Fibroblast of lung (primary cell): ENCODE results near the gene MEIOB. TPM values are rescaled to one million over a fixed set of nuclear protein-coding genes. Genes with fewer than 3 reads are reported as not detected.
"Not testable (repeated sequence)": the region's sequence is repeated elsewhere in the genome, so short reads cannot be mapped to it uniquely, and the experiment has no call there.

ENCODE experiments used
- DNase-seq, 2 donors: peaks; one replicate each; pipeline versions ENCODE4 v3.0.0 to v3.0.0-alpha.2; 2010; ENCODE audit warnings: low read depth in 2 of 2
- H2AFZ ChIP-seq: 2 replicates; pipeline ENCODE4 v1.5.1; 2012; ENCODE audit warnings: low read length, control low read depth, inconsistent platforms
- H3K27ac ChIP-seq: 2 replicates; pipeline ENCODE4 v1.5.1; 2011; ENCODE audit warnings: low read length, control low read depth; ENCODE audit not compliant: insufficient read depth
- H3K27me3 ChIP-seq: 2 replicates; pipeline ENCODE4 v1.5.1; 2011; ENCODE audit warnings: mild to moderate bottlenecking, low read length; ENCODE audit not compliant: control insufficient read depth, insufficient read depth
- H3K36me3 ChIP-seq: 2 replicates; pipeline ENCODE4 v1.5.1; 2011; ENCODE audit warnings: low read length; ENCODE audit not compliant: control insufficient read depth, insufficient read depth
- H3K4me1 ChIP-seq: 2 replicates; pipeline ENCODE4 v1.5.1; 2011; ENCODE audit warnings: low read length; ENCODE audit not compliant: control insufficient read depth, insufficient read depth; ENCODE audit errors: extremely low read depth
- H3K4me2 ChIP-seq: 2 replicates; pipeline ENCODE4 v1.5.1; 2011; ENCODE audit warnings: low read length, control low read depth; ENCODE audit not compliant: insufficient read depth; ENCODE audit errors: extremely low read depth
- H3K4me3 ChIP-seq, 4 experiments: fragments of 200-600 bp in 1 of 4; sonication (generic) in 1 of 4; replicated peaks in 1 of 4; 2 replicates each; pipeline ENCODE4 v1.5.1; 2011 to 2016; ENCODE audit warnings: low read length in 4 of 4, low read depth in 3 of 4, mild to moderate bottlenecking in 3 of 4, control low read depth in 2 of 4, inconsistent platforms in 1 of 4, mixed read lengths in 1 of 4; ENCODE audit not compliant: insufficient read depth in 1 of 4; ENCODE audit errors: control extremely low read depth in 1 of 4
- H3K79me2 ChIP-seq: 2 replicates; pipeline ENCODE4 v1.5.1; 2012; ENCODE audit warnings: mild to moderate bottlenecking, low read length, inconsistent platforms; ENCODE audit not compliant: control insufficient read depth, insufficient read depth
- H3K9ac ChIP-seq: 2 replicates; pipeline ENCODE4 v1.5.1; 2011; ENCODE audit warnings: mild to moderate bottlenecking, low read length, control low read depth; ENCODE audit not compliant: insufficient read depth
- H3K9me3 ChIP-seq: 2 replicates; pipeline ENCODE4 v1.5.1; 2012; ENCODE audit warnings: low read depth, low read length; ENCODE audit not compliant: control insufficient read depth, insufficient read depth
- H4K20me1 ChIP-seq: 2 replicates; pipeline ENCODE4 v1.5.1; 2011; ENCODE audit warnings: low read length; ENCODE audit not compliant: control insufficient read depth, insufficient read depth; ENCODE audit errors: extremely low read depth
- EZH2 ChIP-seq: IDR thresholded peaks from 2 replicates; pipeline ENCODE4 v1.5.1; 2012; ENCODE audit warnings: low read length, control low read depth, mild to moderate bottlenecking; ENCODE audit errors: missing control alignments
- polyA plus RNA-seq, 2 donors: library from polyadenylated mRNA; depleted of rRNA in 1 of 2; stranded (reverse) in 1 of 2; unstranded in 1 of 2; fragments of >200 nt; gene quantifications; 2 replicates each; pipeline ENCODE4 v1.2.1, GENCODE V29; 2011 to 2012; ENCODE audit warnings: missing spikeins in 1 of 2
- total RNA-seq: library from RNA; depleted of rRNA; stranded (reverse); fragments of >200 nt; gene quantifications from 2 replicates; pipeline ENCODE4 v1.2.1, GENCODE V29; 2014
- TF ChIP-seq, protein P1 (sequence below), 2 donors: IDR thresholded peaks in 1 of 2; conservative IDR thresholded peaks in 1 of 2; 1 replicate in 1 of 2; 2 replicates in 1 of 2; pipeline ENCODE4 v1.5.1; 2011 to 2012; ENCODE audit warnings: low read length in 2 of 2, control low read depth in 1 of 2, inconsistent platforms in 1 of 2, low read depth in 1 of 2, mild to moderate bottlenecking in 1 of 2

Gene MEIOB
- total and polyA plus RNA-seq, 2 donors (not counting 1 experiment from before 2014, with no cell fraction given): not detected

DNA sequence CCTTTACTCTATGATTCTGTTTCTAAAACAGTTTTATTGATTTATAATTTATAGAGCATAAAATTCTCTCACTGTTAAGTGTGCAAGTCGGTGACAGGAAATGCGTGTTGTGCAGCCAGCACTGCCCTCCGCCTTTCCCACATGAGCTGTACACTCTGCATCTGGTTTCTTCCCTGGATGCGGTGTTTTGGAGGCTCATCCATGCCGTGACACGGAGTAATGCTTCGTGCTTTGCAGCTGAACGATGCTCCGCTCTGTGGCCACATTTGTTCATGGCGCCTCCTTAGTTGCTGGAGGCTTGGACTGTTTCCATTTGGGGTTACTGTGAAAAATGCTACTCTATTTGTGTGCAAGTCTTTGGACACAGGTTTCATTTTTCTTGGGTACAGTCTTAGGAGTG lies 71.3 kb downstream of the MEIOB start:
- Histone ChIP-seq H3K27ac (no peak overlapping the region), H3K9ac (no peak overlapping the region), H3K9me3 (no peaks in the 10 kb centered on the region), H3K4me1 (no peaks in the 10 kb centered on the region), H3K36me3 (no peaks in the 10 kb centered on the region), H3K4me2 (no peak overlapping the region), H3K79me2 (no peaks in the 10 kb centered on the region), H3K27me3 (no peaks in the 10 kb centered on the region), H3K4me3 (no peak overlapping the region), H4K20me1 (no peaks in the 10 kb centered on the region), H2AFZ (no peak overlapping the region)
- no peak for DNase-seq
- TF ChIP-seq EZH2: no peak
- TF ChIP-seq, protein P1, sequence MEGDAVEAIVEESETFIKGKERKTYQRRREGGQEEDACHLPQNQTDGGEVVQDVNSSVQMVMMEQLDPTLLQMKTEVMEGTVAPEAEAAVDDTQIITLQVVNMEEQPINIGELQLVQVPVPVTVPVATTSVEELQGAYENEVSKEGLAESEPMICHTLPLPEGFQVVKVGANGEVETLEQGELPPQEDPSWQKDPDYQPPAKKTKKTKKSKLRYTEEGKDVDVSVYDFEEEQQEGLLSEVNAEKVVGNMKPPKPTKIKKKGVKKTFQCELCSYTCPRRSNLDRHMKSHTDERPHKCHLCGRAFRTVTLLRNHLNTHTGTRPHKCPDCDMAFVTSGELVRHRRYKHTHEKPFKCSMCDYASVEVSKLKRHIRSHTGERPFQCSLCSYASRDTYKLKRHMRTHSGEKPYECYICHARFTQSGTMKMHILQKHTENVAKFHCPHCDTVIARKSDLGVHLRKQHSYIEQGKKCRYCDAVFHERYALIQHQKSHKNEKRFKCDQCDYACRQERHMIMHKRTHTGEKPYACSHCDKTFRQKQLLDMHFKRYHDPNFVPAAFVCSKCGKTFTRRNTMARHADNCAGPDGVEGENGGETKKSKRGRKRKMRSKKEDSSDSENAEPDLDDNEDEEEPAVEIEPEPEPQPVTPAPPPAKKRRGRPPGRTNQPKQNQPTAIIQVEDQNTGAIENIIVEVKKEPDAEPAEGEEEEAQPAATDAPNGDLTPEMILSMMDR (conservative IDR thresholded peaks at IDR 0.05 in 1 of 2, IDR thresholded peaks at IDR 0.05 in 1 of 2; ENCODE audit: low read depth in 1 of 2, low read length in 2 of 2): no peak

- not testable (repeated sequence) for H3K4me2 ChIP-seq, H3K4me1 ChIP-seq, H3K9me3 ChIP-seq, H3K36me3 ChIP-seq, DNase-seq, H3K9ac ChIP-seq, H2AFZ ChIP-seq, H3K27me3 ChIP-seq, H3K4me3 ChIP-seq, H3K79me2 ChIP-seq, H3K27ac ChIP-seq, H4K20me1 ChIP-seq
These were observed 72.7 kb downstream of the MEIOB start for GRCh38 chr16:1799263-1799662.

DNA sequence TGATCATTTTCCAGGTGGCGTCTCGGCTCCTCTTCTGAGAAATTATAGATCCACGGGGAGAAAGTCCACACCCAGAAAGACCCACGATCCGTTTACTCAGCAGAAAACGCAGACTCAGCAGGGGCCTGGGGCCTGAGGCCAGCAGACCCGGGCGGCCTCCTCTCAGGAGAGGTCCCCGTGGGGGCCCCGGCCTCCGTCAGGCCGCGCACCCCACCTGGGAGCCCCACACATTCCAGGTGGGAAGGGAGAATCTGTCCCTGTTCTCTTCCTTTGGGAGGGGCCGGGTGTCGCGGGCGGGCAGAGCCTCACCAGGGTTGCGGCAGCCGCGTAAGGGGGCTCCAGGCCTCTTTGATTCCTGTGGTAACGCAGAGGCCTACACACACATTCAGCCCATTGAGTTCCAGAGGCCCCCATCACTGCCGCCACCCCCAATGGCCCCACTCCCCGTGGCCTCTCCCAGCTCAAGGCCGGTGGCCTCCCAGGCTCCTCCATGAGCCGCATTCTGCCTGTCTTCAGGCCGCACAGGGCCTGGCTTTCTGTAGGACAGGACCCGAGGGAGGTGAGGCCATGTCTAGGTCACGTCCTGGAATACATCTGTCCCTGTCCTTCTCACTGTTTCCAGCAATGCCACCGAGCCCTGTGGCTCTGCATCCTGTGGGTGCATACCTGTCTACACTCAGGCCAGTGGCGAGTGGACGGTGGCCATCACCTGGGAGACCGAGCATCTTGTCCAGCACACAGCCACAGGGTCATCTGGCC lies 76.9 kb downstream of the MEIOB start:
- TF ChIP-seq EZH2: no peak
- TF ChIP-seq, protein P1 (conservative IDR thresholded peaks at IDR 0.05 in 1 of 2, IDR thresholded peaks at IDR 0.05 in 1 of 2; ENCODE audit: low read depth in 1 of 2, low read length in 2 of 2): no peak
- Histone ChIP-seq H3K36me3 (peaks cover 5% of the 10 kb centered on the region), H3K9me3 (no peaks in the 10 kb centered on the region), H3K4me1 (no peaks in the 10 kb centered on the region), H2AFZ (no peak overlapping the region), H3K9ac (no peak overlapping the region), H3K79me2 (no peaks in the 10 kb centered on the region), H3K4me3 (no peak overlapping the region), H3K27ac (no peak overlapping the region), H4K20me1 (no peaks in the 10 kb centered on the region), H3K4me2 (no peak overlapping the region), H3K27me3 (no peaks in the 10 kb centered on the region)
- no peak for DNase-seq
